Measurements from ENCODE around the gene C1QTNF5.

Gene C1QTNF5

GRCh38 chr11:119356349-119357031 is 15.8 kb upstream of the C1QTNF5 start:
- no peak overlapping the region for H3K14ac ChIP-seq (ENCODE audit: low read length)
- peaks cover 0 to 21% (median 0%) of the 10 kb centered on the region in 3 experiments for H3K27me3 ChIP-seq (ENCODE audit: control insufficient read depth in 3 of 3, insufficient read depth in 3 of 3, low read depth in 1 of 3, low read length in 3 of 3)
- H3K4me1 ChIP-seq (ENCODE audit: control insufficient read depth in 2 of 2, insufficient read depth in 1 of 2, low read depth in 1 of 2, low read length in 2 of 2), result peaks cover 16 to 34% of the 10 kb centered on the region in 2 donors
- H3K4me3 ChIP-seq (ENCODE audit: low read length in 2 of 2), result peak overlapping the region; percentile 45 to 71
- peak overlapping the region; percentile 95 for H2AFZ ChIP-seq (ENCODE audit: low read length)
- H3K23ac ChIP-seq (ENCODE audit: low read depth, low read length, poor library complexity), result peak overlapping the region; percentile 52
- H4K91ac ChIP-seq (ENCODE audit: low read depth, low read length, poor library complexity), result no peak overlapping the region
- no peaks in the 10 kb centered on the region for H3K9me3 ChIP-seq (replicated peaks in 1 of 2; ENCODE audit: control insufficient read depth in 2 of 2, insufficient read depth in 1 of 2, low read depth in 1 of 2, low read length in 2 of 2)
- H3K9ac ChIP-seq (ENCODE audit: low read depth, low read length, poor library complexity), result peak overlapping the region; percentile 86
- H2AK5ac ChIP-seq (ENCODE audit: low read depth, low read length), result no peak overlapping the region
- no peak overlapping the region for H2BK15ac ChIP-seq (ENCODE audit: low read length)
- H4K8ac ChIP-seq (ENCODE audit: low read depth, low read length), result no peak overlapping the region
- no peak overlapping the region for H3K27ac ChIP-seq (replicated peaks; ENCODE audit: low read length)
- peaks cover 0 to 2% of the 10 kb centered on the region in 2 donors for H3K36me3 ChIP-seq (replicated peaks in 1 of 2; ENCODE audit: control insufficient read depth in 2 of 2, insufficient read depth in 2 of 2, low read length in 2 of 2)
- no peaks in the 10 kb centered on the region for H3K79me1 ChIP-seq (ENCODE audit: low read depth, low read length)
- no CpG with 5 or more reads among the region's 54 CpGs for WGBS, 2 donors (ENCODE audit: extremely low coverage in 2 of 2, insufficient read length in 2 of 2, insufficient replicate concordance in 1 of 2)
- peak overlapping the region; percentile 98 for H3K18ac ChIP-seq (ENCODE audit: low read length)
- H2BK5ac ChIP-seq (ENCODE audit: low read length), result no peak overlapping the region
- H2BK12ac ChIP-seq (ENCODE audit: low read length), result no peak overlapping the region
- DNase-seq (ENCODE audit: low spot score), result peak; percentile 72
- no peak overlapping the region for H3K4ac ChIP-seq (ENCODE audit: low read length)
- H3K4me2 ChIP-seq (ENCODE audit: insufficient read depth, low read length, poor library complexity, severe bottlenecking), result peak overlapping the region; percentile 97
- no peak overlapping the region for H2BK120ac ChIP-seq (ENCODE audit: low read depth, low read length)

GRCh38 chr11:119355091-119355843 is 14.6 kb upstream of the C1QTNF5 start:
- Histone ChIP-seq H3K4me2 (ENCODE audit: insufficient read depth, low read length, poor library complexity, severe bottlenecking) (no peak overlapping the region), H4K91ac (ENCODE audit: low read depth, low read length, poor library complexity) (no peak overlapping the region), H3K23ac (ENCODE audit: low read depth, low read length, poor library complexity) (no peak overlapping the region), H3K4me3 (ENCODE audit: low read length in 2 of 2) (no peak overlapping the region), H3K9me3 (replicated peaks in 1 of 2; ENCODE audit: control insufficient read depth in 2 of 2, insufficient read depth in 1 of 2, low read depth in 1 of 2, low read length in 2 of 2) (peaks cover 0 to under 1% of the 10 kb centered on the region in 2 donors), H3K9ac (ENCODE audit: low read depth, low read length, poor library complexity) (no peak overlapping the region), H3K36me3 (replicated peaks in 1 of 2; ENCODE audit: control insufficient read depth in 2 of 2, insufficient read depth in 2 of 2, low read length in 2 of 2) (peaks cover 0 to 2% of the 10 kb centered on the region in 2 donors), H3K27ac (replicated peaks; ENCODE audit: low read length) (no peak overlapping the region), H3K4ac (ENCODE audit: low read length) (no peak overlapping the region), H3K79me1 (ENCODE audit: low read depth, low read length) (no peaks in the 10 kb centered on the region), H2BK15ac (ENCODE audit: low read length) (no peak overlapping the region), H3K4me1 (ENCODE audit: control insufficient read depth in 2 of 2, insufficient read depth in 1 of 2, low read depth in 1 of 2, low read length in 2 of 2) (peaks cover 12 to 29% of the 10 kb centered on the region in 2 donors), H3K18ac (ENCODE audit: low read length) (peak overlapping the region; percentile 65), H2BK12ac (ENCODE audit: low read length) (no peak overlapping the region), H2AFZ (ENCODE audit: low read length) (no peak overlapping the region), H4K8ac (ENCODE audit: low read depth, low read length) (no peak overlapping the region), H2BK5ac (ENCODE audit: low read length) (no peak overlapping the region), H2AK5ac (ENCODE audit: low read depth, low read length) (no peak overlapping the region), H2BK120ac (ENCODE audit: low read depth, low read length) (no peak overlapping the region), H3K27me3 (ENCODE audit: control insufficient read depth in 3 of 3, insufficient read depth in 3 of 3, low read depth in 1 of 3, low read length in 3 of 3) (peaks cover 0 to 21% (median 0%) of the 10 kb centered on the region in 3 experiments), H3K14ac (ENCODE audit: low read length) (no peak overlapping the region)
- DNase-seq (ENCODE audit: low spot score), result no peak
- WGBS, 2 donors (ENCODE audit: extremely low coverage in 2 of 2, insufficient read length in 2 of 2, insufficient replicate concordance in 1 of 2), result no CpG with 5 or more reads among the region's 9 CpGs

- H2BK15ac ChIP-seq (ENCODE audit: low read length), result no peak overlapping the region
- peaks cover 0 to 1% of the 10 kb centered on the region in 2 donors for H3K9me3 ChIP-seq (replicated peaks in 1 of 2; ENCODE audit: control insufficient read depth in 2 of 2, insufficient read depth in 1 of 2, low read depth in 1 of 2, low read length in 2 of 2)
- H2AK5ac ChIP-seq (ENCODE audit: low read depth, low read length), result no peak overlapping the region
- WGBS, 2 donors (ENCODE audit: extremely low coverage in 2 of 2, insufficient read length in 2 of 2, insufficient replicate concordance in 1 of 2), result no CpG with 5 or more reads among the region's 4 CpGs
- no peak overlapping the region for H2BK12ac ChIP-seq (ENCODE audit: low read length)
- H3K14ac ChIP-seq (ENCODE audit: low read length), result no peak overlapping the region
- no peak overlapping the region for H2BK120ac ChIP-seq (ENCODE audit: low read depth, low read length)
- peak overlapping the region; percentile 17 for H2AFZ ChIP-seq (ENCODE audit: low read length)
- peaks cover 0 to 2% of the 10 kb centered on the region in 2 donors for H3K36me3 ChIP-seq (replicated peaks in 1 of 2; ENCODE audit: control insufficient read depth in 2 of 2, insufficient read depth in 2 of 2, low read length in 2 of 2)
- no peak overlapping the region for H3K27ac ChIP-seq (replicated peaks; ENCODE audit: low read length)
- H3K4me1 ChIP-seq (ENCODE audit: control insufficient read depth in 2 of 2, insufficient read depth in 1 of 2, low read depth in 1 of 2, low read length in 2 of 2), result peaks cover 12 to 29% of the 10 kb centered on the region in 2 donors
- H3K4me2 ChIP-seq (ENCODE audit: insufficient read depth, low read length, poor library complexity, severe bottlenecking), result no peak overlapping the region
- H3K27me3 ChIP-seq (ENCODE audit: control insufficient read depth in 3 of 3, insufficient read depth in 3 of 3, low read depth in 1 of 3, low read length in 3 of 3), result peaks cover 0 to 25% (median 0%) of the 10 kb centered on the region in 3 experiments
- no peaks in the 10 kb centered on the region for H3K79me1 ChIP-seq (ENCODE audit: low read depth, low read length)
- H2BK5ac ChIP-seq (ENCODE audit: low read length), result no peak overlapping the region
- H3K4me3 ChIP-seq (ENCODE audit: low read length in 2 of 2), result no peak overlapping the region
- H3K23ac ChIP-seq (ENCODE audit: low read depth, low read length, poor library complexity), result no peak overlapping the region
- H4K8ac ChIP-seq (ENCODE audit: low read depth, low read length), result no peak overlapping the region
- no peak overlapping the region for H3K4ac ChIP-seq (ENCODE audit: low read length)
- no peak overlapping the region for H3K18ac ChIP-seq (ENCODE audit: low read length)
- no peak overlapping the region for H4K91ac ChIP-seq (ENCODE audit: low read depth, low read length, poor library complexity)
- no peak for DNase-seq (ENCODE audit: low spot score)
- H3K9ac ChIP-seq (ENCODE audit: low read depth, low read length, poor library complexity), result no peak overlapping the region
Measured at GRCh38 chr11:119352857-119353260, 12.2 kb upstream of the C1QTNF5 start.

GRCh38 chr11:119351232-119351631 is 10.5 kb upstream of the C1QTNF5 start:
- H2BK120ac ChIP-seq (ENCODE audit: low read depth, low read length), result no peak overlapping the region
- no peak overlapping the region for H2AFZ ChIP-seq (ENCODE audit: low read length)
- no CpG with 5 or more reads among the region's 2 CpGs for WGBS, 2 donors (ENCODE audit: extremely low coverage in 2 of 2, insufficient read length in 2 of 2, insufficient replicate concordance in 1 of 2)
- no peak overlapping the region for H3K27ac ChIP-seq (replicated peaks; ENCODE audit: low read length)
- H3K4ac ChIP-seq (ENCODE audit: low read length), result no peak overlapping the region
- H2BK12ac ChIP-seq (ENCODE audit: low read length), result no peak overlapping the region
- no peaks in the 10 kb centered on the region for H3K36me3 ChIP-seq (replicated peaks in 1 of 2; ENCODE audit: control insufficient read depth in 2 of 2, insufficient read depth in 2 of 2, low read length in 2 of 2)
- no peak for DNase-seq (ENCODE audit: low spot score)
- H3K27me3 ChIP-seq (ENCODE audit: control insufficient read depth in 3 of 3, insufficient read depth in 3 of 3, low read depth in 1 of 3, low read length in 3 of 3), result peaks cover 0 to 37% (median 0%) of the 10 kb centered on the region in 3 experiments
- H3K79me1 ChIP-seq (ENCODE audit: low read depth, low read length), result no peaks in the 10 kb centered on the region
- H3K14ac ChIP-seq (ENCODE audit: low read length), result no peak overlapping the region
- H3K23ac ChIP-seq (ENCODE audit: low read depth, low read length, poor library complexity), result no peak overlapping the region
- H3K4me1 ChIP-seq (ENCODE audit: control insufficient read depth in 2 of 2, insufficient read depth in 1 of 2, low read depth in 1 of 2, low read length in 2 of 2), result peaks cover 14 to 26% of the 10 kb centered on the region in 2 donors
- no peak overlapping the region for H3K4me3 ChIP-seq (ENCODE audit: low read length in 2 of 2)
- peaks cover 0 to 1% of the 10 kb centered on the region in 2 donors for H3K9me3 ChIP-seq (replicated peaks in 1 of 2; ENCODE audit: control insufficient read depth in 2 of 2, insufficient read depth in 1 of 2, low read depth in 1 of 2, low read length in 2 of 2)
- no peak overlapping the region for H2BK15ac ChIP-seq (ENCODE audit: low read length)
- H2AK5ac ChIP-seq (ENCODE audit: low read depth, low read length), result no peak overlapping the region
- no peak overlapping the region for H3K9ac ChIP-seq (ENCODE audit: low read depth, low read length, poor library complexity)
- H4K91ac ChIP-seq (ENCODE audit: low read depth, low read length, poor library complexity), result no peak overlapping the region
- no peak overlapping the region for H3K4me2 ChIP-seq (ENCODE audit: insufficient read depth, low read length, poor library complexity, severe bottlenecking)
- no peak overlapping the region for H3K18ac ChIP-seq (ENCODE audit: low read length)
- no peak overlapping the region for H4K8ac ChIP-seq (ENCODE audit: low read depth, low read length)
- no peak overlapping the region for H2BK5ac ChIP-seq (ENCODE audit: low read length)
